Stimulated activated CD8-positive, alpha-beta memory T cell treated with anti-CD3 and anti-CD28 coated beads, Interleukin-15, amount 100 ng/mL, for 24 hours (primary cell): ENCODE results near the gene SPRED2.

Source experiments
- DNase-seq: peaks from one replicate; pipeline ENCODE4 v3.0.0-alpha.2; 2020; ENCODE audit warnings: low read depth

SPRED2 gene

DNA sequence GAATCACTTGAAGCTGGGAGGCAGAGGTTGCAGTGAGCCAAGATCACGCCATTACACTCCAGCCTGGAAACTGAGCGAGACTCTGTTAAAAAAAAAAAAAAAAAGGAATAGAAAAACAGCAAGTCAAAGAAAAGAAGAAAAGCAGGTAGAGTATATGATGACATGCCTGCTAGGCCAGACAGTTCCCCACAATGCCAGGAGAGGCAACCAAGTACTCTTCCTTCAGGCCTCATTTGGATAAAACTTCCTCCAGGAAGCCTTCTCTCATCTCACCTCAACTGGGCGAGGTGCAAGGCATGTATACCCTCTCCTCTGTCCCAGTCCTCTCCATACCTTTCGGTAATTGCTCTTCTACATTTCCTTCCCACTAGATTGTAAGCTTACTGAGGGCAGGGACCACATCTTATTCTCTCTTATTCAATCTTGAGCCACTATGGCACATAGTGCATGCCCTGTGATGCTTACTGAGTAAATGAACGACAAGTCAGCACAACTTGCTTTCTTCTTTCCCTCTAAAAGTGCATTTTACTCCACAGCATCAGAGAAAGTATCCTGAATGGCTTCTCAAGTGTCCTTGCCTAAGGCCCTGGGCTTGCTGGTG, 10.1 kb upstream of the SPRED2 start:
- no peak for DNase-seq

- no peak for DNase-seq
These were observed 5.9 kb upstream of the SPRED2 start for GRCh38 chr2:65438137-65438899.

- DNase-seq: no peak
These were observed 5.2 kb upstream of the SPRED2 start for GRCh38 chr2:65437392-65438135.

DNA sequence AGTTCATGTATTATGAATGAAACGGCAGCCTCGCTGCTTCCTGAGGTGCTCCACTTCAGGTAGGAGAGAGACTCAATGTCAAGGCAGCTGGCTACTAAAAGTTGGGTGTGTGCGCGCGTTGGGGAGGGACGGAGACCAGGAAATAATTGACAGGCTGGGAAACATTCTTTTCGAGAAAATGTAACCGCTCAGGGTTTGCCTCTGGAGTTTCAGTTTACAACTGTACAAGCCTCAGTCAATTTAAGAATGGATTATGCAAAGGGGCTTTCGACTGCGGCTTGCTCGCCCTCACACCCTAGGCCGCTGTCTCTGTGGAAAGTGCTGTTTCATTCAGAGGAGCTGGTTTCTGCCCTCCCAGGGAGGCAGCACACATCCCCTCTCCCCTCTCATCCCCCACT, 4.4 kb upstream of the SPRED2 start:
- DNase-seq: no peak

DNA sequence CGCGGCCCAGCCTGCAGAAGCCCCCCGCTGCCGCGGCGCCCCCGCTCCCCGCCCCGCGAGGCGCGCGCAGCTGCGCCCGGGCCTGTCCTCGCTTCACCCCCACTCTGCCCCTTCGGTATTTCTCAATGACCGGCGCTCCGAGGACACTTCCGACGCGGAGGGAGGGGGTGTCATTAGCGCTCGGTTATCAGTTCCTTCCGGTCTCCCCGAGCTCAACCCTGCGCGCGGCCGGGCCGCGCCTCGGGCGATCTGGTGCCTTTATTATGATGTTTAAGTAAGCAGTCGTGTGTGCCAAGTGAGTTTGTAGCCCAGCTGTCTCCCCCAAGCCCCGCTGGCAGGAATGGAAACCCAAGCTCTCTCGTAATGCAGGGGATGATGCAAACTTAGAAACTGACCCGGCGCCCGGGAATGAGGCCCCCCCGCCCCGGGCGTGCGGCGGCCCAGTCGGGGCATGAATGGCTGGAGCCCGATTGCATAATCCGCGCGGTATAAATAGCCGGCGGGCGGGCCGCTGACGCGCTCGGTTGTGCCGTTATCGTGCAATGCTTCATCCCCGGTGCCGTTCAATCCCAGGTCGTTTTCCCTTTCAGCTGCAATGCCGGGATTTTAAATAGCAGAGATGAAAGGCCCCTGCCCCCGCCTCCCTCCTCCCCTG, 3.9 kb upstream of the SPRED2 start:
- DNase-seq: no peak

DNA sequence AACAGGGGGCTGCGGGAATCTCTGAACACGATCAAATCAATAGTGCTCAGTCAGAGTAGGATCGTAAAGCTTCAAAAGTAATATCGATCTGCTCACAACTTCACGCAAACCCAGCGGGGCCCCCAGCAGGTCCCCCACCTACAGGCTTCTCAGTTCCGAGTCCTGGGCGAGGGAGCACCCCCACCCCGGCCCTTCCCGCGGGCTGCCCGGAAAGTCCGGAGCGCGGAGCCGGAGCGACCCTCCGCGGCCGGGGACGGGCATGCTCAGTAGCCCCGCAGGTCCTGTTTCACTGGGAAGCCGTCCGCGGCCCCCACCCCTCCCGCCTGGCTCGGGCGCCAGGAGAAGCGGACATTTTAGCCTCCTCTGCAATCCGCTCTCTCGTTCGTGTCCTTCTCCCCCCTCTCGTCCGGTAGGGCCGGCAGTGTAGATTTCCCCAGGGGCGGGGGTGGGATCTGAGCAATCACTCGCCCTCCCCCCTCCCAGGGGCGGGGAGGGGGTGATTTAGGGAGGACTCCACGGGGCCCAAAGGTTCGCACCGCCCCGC, 3.3 kb upstream of the SPRED2 start:
- DNase-seq: peak; percentile 20

- DNase-seq: no peak
These were observed 2.3 kb upstream of the SPRED2 start for GRCh38 chr2:65434592-65435241.

GRCh38 chr2:65431421-65432226, 775 bp downstream of the SPRED2 start:
- DNase-seq: no peak

GRCh38 chr2:65430603-65431420, 1.6 kb downstream of the SPRED2 start:
- peak; percentile 26 for DNase-seq

GRCh38 chr2:65429786-65430602, 2.4 kb downstream of the SPRED2 start:
- DNase-seq: no peak

DNA sequence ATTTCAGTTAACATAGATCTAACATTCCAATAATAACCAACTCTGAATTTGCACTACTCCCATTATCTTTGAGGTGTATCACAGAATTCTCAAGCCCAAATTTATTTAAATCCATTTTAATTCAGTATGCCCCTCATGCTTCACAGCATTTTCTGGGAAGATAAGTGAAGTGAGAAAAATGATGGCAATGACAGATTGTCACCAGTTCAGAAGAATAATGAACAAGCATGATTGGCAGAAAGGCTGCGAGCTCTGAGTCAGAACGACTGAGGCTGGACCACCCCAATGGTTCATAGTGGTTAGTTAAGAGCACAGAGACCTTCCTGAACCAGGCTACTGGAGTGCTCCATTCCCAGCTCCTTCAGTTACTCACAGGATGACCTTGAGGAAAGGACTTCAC, 4.9 kb downstream of the SPRED2 start:
- no peak for DNase-seq

GRCh38 chr2:65425276-65425675, 7.1 kb downstream of the SPRED2 start:
- DNase-seq: no peak

GRCh38 chr2:65424391-65424790, 8.0 kb downstream of the SPRED2 start:
- no peak for DNase-seq

- DNase-seq: no peak
These were observed 11.0 kb downstream of the SPRED2 start for GRCh38 chr2:65421432-65421748.

GRCh38 chr2:65420712-65421431, 11.5 kb downstream of the SPRED2 start:
- DNase-seq: no peak

- no peak for DNase-seq
These were observed 14.8 kb downstream of the SPRED2 start for GRCh38 chr2:65417509-65418085.

DNA sequence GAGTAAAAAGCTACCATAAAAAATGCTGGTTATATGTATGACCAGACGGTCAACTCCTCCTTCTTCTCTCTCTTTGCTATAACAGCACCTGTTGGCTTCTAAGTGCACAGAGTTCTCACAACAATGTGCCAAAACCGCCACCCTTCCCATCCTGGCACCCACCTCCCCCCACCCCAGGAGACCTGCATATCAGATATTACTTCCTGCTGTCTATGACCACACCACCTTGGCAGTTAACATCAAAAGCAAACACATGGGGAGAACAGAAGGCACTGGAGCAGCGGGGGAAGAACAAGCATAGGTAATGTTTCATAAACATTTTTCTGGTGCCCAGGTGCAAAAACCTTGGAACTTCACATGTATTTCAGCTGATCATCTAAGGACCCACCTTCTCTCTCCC, 15.5 kb downstream of the SPRED2 start:
- no peak for DNase-seq

GRCh38 chr2:65416321-65416720, 16.1 kb downstream of the SPRED2 start:
- DNase-seq: no peak
